ENCODE data around the gene ELP5.

GRCh38 chr17:7246779-7247178 lies 5.2 kb upstream of the ELP5 start:
- TF ChIP-seq CTCF (IDR thresholded peaks at IDR 0.05) (no peak), ZFX (IDR thresholded peaks at IDR 0.05; ENCODE audit: borderline replicate concordance) (no peak)

Measured in 22Rv1 (cell line).